Activated T-helper 1 cell treated with anti-CD3 and anti-CD28 coated beads, Interleukin-12 subunit alpha, Interleukin-12 subunit beta, Interleukin-2, Interleukin-4 antibody, amounts not matched to agents 30 ng/mL and 10 ng/mL and 1 ng/mL, durations not matched to agents 14 hours and 24 hours and 36 hours (primary cell): Measurements from ENCODE around the gene DHPS. TPM values are rescaled to one million over a fixed set of nuclear protein-coding genes. Genes with fewer than 3 reads are reported as not detected.

Experiments used
- DNase-seq: peaks from one replicate; pipeline ENCODE4 v3.0.0; 2021; ENCODE audit warnings: low spot score
- H3K27ac Mint-ChIP-seq: one replicate; pipeline ENCODE4 v1.8.0; 2021; ENCODE audit warnings: mild to moderate bottlenecking, mixed read lengths
- H3K27me3 Mint-ChIP-seq: one replicate; pipeline ENCODE4 v1.8.0; 2022; ENCODE audit warnings: mild to moderate bottlenecking, moderate library complexity, mixed read lengths; ENCODE audit not compliant: insufficient read depth
- H3K36me3 Mint-ChIP-seq: one replicate; pipeline ENCODE4 v1.8.0; 2021; ENCODE audit warnings: low read depth, mixed read lengths
- H3K4me1 Mint-ChIP-seq: one replicate; pipeline ENCODE4 v1.8.0; 2021; ENCODE audit warnings: low read depth, mixed read lengths
- H3K4me3 Mint-ChIP-seq: one replicate; pipeline ENCODE4 v1.8.0; 2021; ENCODE audit warnings: mild to moderate bottlenecking, moderate library complexity, mixed read lengths
- H3K9me3 Mint-ChIP-seq: one replicate; pipeline ENCODE4 v1.8.0; 2021; ENCODE audit warnings: mixed read lengths
- intact Hi-C: fragments of 100-400 bp; cut with micrococcal nuclease; formaldehyde crosslinking; loops from one replicate; pipeline ENCODE4 v1.15.1; 2024
- total RNA-seq: library from RNA; stranded (reverse); gene quantifications from 2 replicates; pipeline ENCODE4 v1.2.3, GENCODE V29; 2022

The DHPS gene
- total RNA-seq, 1 donor from 2014 or later: 144 TPM

DNA sequence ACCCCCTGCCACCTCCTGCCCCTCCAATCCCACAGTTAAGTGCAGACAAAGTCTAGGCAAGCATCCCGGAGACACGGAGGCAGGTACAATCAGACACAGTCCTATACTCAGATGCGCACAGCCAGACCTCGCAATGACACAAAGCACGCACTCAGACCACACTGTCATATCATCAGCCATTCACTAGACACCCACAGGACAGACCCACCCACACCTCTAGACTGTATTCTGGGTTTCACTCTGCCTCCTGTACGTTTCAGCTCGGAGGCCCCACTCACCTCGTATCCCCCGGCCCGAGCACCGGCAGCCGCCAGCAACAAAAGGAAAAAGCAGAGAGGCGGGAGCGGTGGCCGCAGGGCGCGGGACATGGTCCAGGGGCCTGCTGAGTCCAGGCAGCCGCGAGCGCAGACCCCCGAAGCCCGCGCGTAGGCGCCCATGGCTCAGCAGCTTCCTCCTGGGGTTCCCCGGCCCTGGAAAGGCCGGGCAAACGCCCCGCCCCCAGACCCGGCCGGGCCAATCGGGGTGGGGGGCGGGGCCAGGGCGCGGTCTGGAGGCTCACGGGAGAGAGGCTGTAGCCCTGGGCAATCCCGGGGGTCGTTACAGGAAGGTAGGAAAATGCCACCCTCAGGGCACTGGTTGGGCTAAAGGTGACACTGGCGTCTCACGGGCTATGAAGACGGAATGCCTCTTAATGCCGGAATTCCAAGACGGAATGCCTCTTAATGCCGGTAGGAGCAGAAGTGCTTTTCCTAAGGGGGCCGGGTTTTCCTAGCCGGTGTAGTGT lies 15.2 kb downstream of the DHPS start, which contains the start of the genes MAN2B1 and WDR83:
MAN2B1 (minus strand) TSS at position 478 of the 784 bp plus-strand sequence; CDS start at position 437, 41 bp downstream.
WDR83 (plus strand) TSS at position 543 of the 784 bp plus-strand sequence. CDS start 2,984 bp downstream, outside the sequence.
- no peaks in the 10 kb centered on the region for H3K27me3 Mint-ChIP-seq
- peak within 1 kb of the TSS; percentile 98 for H3K27ac Mint-ChIP-seq
- peak within 1 kb of the TSS; percentile 95 for H3K4me3 Mint-ChIP-seq
- intact Hi-C loops: loop anchor here (1.0 to 5.0 kb wide), 6 partner anchors 19 to 504 kb away; partner anchors contain the start of genes ZNF136 and ZNF443
- H3K9me3 Mint-ChIP-seq: no peaks in the 10 kb centered on the region
- peaks cover 47% of the 10 kb centered on the region for H3K4me1 Mint-ChIP-seq
- H3K36me3 Mint-ChIP-seq: peaks cover 31% of the 10 kb centered on the region
- DNase-seq: peak; percentile 77

DNA sequence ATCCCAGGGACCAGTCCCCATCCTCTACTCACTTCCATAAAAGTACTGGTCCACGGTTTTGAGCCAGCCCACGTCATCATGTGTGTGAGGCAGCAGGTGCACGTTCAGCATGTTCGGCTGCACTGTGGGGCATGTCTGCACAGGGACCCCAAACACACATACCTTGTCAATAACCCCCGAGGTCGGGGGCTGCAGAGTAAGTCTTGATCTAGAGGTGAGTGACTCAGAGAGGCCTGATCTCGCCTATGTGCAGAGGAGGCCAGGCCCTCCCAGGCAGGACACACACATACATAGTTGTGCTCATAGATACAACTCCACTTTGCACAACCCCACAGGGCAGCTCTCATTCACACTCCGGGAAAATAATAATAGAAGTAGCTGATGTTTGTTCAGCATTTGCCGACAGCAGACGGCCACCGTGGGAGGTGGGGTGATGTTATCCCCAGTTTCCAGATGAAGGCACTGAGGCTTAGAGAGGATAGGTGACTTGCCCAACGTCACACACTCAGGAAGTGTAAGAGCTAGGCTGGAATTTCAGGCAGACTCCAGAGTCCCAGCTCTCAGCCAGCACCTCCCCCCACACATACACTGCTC lies 15.9 kb downstream of the DHPS start:
- intact Hi-C loops: loop anchor here (1.0 to 5.0 kb wide), 6 partner anchors 18 to 503 kb away; partner anchors contain the start of genes ZNF136 and ZNF443
- Mint-ChIP-seq H3K27me3 (no peaks in the 10 kb centered on the region), H3K27ac (peak overlapping the region; percentile 98), H3K36me3 (peaks cover 35% of the 10 kb centered on the region), H3K9me3 (no peaks in the 10 kb centered on the region), H3K4me1 (peaks cover 47% of the 10 kb centered on the region), H3K4me3 (peak overlapping the region; percentile 95)
- no peak for DNase-seq

DNA sequence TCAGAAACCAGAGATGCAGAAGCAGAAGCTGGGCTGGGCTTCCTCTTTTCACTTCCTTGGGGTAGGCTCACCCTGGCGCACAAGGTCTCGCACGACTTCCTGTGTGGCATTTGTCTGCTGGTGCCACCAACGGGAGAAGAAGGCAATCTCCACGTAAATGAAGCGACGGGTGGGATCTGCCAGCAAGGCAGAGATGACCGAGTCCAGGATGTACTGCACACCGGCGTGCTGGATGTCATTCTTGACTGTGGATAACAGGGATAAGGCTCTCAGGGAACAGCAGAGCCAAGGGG lies 16.5 kb downstream of the DHPS start:
- H3K27ac Mint-ChIP-seq: peak overlapping the region; percentile 98
- H3K4me3 Mint-ChIP-seq: peak overlapping the region; percentile 95
- peak; percentile 47 for DNase-seq
- H3K4me1 Mint-ChIP-seq: peaks cover 47% of the 10 kb centered on the region
- no peaks in the 10 kb centered on the region for H3K9me3 Mint-ChIP-seq
- no peaks in the 10 kb centered on the region for H3K27me3 Mint-ChIP-seq
- peaks cover 36% of the 10 kb centered on the region for H3K36me3 Mint-ChIP-seq
- intact Hi-C loops: loop anchor here (5.0 kb wide), 2 partner anchors 223 to 503 kb away; partner anchors contain the start of genes ZNF136 and ZNF443

DNA sequence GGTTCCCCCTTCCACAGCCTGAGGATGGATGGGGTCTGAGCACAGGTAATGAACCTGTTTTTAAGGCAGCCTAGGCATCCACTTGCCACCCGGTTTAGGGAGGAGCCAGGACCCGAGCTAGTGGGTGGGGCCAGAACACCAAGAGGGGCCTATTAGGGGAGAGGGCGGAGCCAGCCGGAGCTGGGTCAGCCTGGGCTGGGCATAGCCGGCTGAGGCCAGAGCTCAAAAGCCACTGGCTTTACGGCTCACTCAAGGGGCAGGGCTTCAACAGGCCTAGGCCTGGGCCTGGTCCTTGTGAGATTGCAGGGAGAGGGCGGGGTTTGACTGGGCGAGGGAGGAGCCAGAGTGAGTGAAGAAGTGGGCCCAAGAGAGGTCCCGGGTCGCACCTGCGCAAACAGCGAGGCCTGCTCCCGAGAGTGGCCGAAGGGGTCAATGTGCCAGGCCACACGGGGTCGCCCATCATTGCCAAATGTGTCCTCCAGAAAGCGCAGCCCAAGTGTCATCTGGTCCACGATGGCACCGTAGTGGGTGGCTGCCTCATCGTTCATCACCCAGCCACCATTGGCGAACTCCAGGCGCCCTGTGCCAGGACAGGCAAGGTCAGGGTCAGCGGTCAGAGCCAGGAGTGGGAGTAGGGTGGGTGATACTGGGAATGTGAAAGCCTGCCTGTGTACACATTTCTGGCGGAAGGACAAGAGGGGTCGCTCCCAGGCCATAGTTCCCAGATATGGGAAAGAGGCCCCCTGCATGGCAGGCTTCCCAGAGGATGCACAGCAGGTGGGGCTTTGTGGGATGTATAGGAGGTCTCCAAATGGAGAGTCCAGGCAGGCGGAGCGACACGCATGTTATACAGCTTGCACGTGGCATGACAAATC lies 17.0 kb downstream of the DHPS start:
- Mint-ChIP-seq H3K4me3 (peak overlapping the region; percentile 95), H3K27me3 (no peaks in the 10 kb centered on the region), H3K27ac (peak overlapping the region; percentile 98), H3K9me3 (no peaks in the 10 kb centered on the region), H3K36me3 (peaks cover 40% of the 10 kb centered on the region), H3K4me1 (peaks cover 47% of the 10 kb centered on the region)
- intact Hi-C loops: loop anchor here (5.0 kb wide), 2 partner anchors 222 to 502 kb away; partner anchors contain the start of genes ZNF136 and ZNF443
- DNase-seq: no peak

DNA sequence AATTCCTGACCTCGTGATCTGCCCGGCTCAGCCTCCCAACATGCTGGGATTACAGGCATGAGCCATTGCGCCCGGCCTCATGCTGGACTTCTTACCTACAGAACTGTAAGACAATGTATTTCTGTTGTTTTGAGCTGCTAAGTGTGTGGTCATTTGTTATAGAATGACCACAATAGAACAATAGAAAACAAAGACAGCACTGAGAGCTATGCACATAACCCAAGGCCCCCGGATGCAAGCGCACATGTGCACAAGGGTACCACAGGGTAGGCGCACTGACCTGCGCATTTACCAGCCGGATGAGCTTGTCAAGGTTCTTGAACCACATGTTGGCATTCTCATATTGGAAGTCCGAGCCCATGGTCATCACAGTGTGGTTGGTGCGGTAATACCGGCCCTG lies 20.7 kb downstream of the DHPS start:
- intact Hi-C loops: no loop called here
- peaks cover 18% of the 10 kb centered on the region for H3K4me1 Mint-ChIP-seq
- no peaks in the 10 kb centered on the region for H3K9me3 Mint-ChIP-seq
- no peak overlapping the region for H3K27ac Mint-ChIP-seq
- no peak overlapping the region for H3K4me3 Mint-ChIP-seq
- DNase-seq: no peak
- peaks cover 41% of the 10 kb centered on the region for H3K36me3 Mint-ChIP-seq
- H3K27me3 Mint-ChIP-seq: no peaks in the 10 kb centered on the region

DNA sequence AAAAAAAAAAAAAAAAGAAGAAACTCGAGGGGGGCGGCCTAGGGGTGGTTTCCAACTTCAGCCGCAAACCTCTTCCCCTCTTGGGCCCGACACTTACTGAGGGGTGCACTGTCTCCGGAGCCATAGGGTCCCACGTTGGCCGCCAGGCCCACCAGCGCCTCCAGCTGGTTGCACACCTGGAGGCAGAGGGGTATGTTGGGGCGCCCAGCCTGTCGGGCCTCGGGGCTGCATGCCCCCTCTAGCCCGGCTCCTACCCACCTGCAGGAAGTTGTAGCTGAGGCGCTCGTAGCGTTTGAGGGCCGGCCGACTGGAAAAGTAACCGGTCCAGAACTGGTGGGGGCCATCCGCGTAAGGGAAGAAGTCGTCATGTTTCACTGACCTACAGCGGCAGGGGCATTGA lies 23.7 kb downstream of the DHPS start:
- H3K27ac Mint-ChIP-seq: no peak overlapping the region
- no peaks in the 10 kb centered on the region for H3K9me3 Mint-ChIP-seq
- intact Hi-C loops: no loop called here
- no peak overlapping the region for H3K4me3 Mint-ChIP-seq
- H3K36me3 Mint-ChIP-seq: peaks cover 33% of the 10 kb centered on the region
- H3K4me1 Mint-ChIP-seq: peaks cover 4% of the 10 kb centered on the region
- no peak for DNase-seq
- H3K27me3 Mint-ChIP-seq: no peaks in the 10 kb centered on the region

DNA sequence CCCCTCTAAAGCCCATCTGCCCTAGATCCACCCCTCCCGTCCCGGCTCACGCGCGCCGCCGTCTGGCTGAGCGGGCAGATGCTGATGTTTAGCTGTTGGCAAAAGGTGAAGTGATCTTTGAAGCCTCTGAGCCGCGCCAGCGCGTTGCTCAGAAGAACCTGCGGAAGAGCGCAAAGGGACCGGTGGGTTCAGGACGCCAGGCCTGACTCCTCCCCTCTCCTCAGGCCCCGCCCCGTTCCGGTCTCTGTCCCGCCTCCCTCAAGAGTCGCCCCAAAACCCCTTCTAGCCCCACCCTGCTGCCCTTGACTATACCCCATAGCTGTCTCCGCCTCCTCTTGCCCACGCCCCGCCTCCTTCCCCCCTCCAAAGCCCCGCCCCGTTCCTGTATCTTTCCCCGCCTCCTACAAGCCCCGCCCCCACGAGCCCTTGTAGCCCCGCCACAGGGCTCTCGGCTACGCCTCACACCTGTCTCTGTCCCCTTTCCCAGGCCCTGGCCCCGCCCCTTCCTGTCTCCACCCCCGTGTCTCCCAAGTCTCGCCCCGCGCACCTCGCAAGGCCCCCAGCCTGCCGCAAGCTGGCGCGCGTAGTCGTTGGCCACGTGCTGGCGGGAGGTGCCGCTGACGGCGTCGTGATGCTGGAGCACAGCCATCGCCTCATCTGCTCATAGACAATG lies 24.6 kb downstream of the DHPS start:
- peaks cover 34% of the 10 kb centered on the region for H3K36me3 Mint-ChIP-seq
- intact Hi-C loops: no loop called here
- H3K27me3 Mint-ChIP-seq: no peaks in the 10 kb centered on the region
- H3K4me1 Mint-ChIP-seq: peaks cover 4% of the 10 kb centered on the region
- no peak overlapping the region for H3K4me3 Mint-ChIP-seq
- no peak for DNase-seq
- H3K27ac Mint-ChIP-seq: no peak overlapping the region
- H3K9me3 Mint-ChIP-seq: no peaks in the 10 kb centered on the region

DNA sequence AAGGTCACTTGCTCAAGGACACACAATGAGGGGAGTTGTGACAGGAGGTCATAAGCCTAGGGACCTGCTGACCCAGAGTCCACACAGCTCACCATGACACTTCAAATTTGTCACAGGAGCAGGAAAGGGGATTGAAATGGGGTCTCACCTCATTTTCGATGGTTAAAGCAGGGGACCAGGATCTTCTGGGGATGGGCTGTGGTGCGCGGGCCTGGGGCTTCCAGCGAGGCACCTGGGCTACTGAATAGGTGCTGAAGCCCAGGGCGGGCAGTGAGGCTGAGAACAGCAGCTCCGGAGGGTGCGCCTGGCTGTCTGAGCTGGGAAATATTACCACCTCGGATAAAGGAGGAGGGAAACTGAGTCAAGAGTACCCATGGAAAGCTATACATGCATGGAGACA lies 26.1 kb downstream of the DHPS start:
- Mint-ChIP-seq H3K27ac (peak overlapping the region; percentile 27), H3K36me3 (peaks cover 32% of the 10 kb centered on the region), H3K4me1 (peaks cover 4% of the 10 kb centered on the region), H3K4me3 (no peak overlapping the region), H3K27me3 (no peaks in the 10 kb centered on the region), H3K9me3 (no peaks in the 10 kb centered on the region)
- DNase-seq: no peak
- intact Hi-C loops: no loop called here

DNA sequence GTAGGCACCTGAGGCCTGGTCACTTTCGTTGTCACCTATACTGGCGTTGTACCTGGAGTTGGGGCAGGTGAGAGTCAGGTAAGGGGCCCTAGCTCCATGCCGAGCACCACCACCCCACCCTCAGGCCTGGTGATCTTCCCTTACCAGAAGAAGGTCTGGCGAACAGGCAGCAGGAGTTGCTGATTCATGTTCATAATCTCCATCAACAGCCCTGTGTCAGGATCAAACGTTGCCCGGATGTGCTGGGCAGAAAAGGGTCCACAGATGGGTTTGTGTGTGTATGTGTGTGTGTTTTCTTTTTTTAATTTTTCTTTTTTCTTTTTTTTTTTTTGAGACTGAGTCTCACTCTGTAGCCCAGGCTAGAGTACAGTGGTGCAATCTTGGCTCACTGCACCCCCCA lies 29.5 kb downstream of the DHPS start:
- intact Hi-C loops: no loop called here
- Mint-ChIP-seq H3K27ac (no peak overlapping the region), H3K36me3 (peaks cover 30% of the 10 kb centered on the region), H3K9me3 (no peaks in the 10 kb centered on the region), H3K4me3 (no peak overlapping the region), H3K27me3 (no peaks in the 10 kb centered on the region), H3K4me1 (peaks cover 4% of the 10 kb centered on the region)
- no peak for DNase-seq

DNA sequence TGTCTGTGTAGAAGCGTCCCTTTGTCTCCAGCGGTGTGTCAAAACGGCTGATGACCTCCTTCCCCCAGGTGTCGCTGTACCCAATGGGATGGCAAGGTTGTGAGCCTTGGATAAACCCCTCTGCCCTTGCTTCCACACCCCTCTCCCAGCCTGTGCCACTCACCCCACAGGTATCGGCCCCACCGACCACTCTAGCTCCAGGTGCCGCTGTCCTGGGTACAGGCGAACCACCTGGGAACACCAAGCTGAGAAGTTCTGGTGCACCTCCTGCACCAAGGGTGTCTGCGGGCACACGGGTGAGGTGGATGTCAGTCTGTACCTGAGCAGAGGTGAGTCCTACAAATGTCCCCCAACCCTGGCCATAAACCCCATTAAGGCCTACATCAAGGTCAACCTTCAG lies 31.7 kb downstream of the DHPS start:
- Mint-ChIP-seq H3K9me3 (no peaks in the 10 kb centered on the region), H3K27ac (no peak overlapping the region), H3K36me3 (peaks cover 17% of the 10 kb centered on the region), H3K27me3 (no peaks in the 10 kb centered on the region), H3K4me1 (no peaks in the 10 kb centered on the region), H3K4me3 (no peak overlapping the region)
- intact Hi-C loops: no loop called here
- DNase-seq: no peak

DNA sequence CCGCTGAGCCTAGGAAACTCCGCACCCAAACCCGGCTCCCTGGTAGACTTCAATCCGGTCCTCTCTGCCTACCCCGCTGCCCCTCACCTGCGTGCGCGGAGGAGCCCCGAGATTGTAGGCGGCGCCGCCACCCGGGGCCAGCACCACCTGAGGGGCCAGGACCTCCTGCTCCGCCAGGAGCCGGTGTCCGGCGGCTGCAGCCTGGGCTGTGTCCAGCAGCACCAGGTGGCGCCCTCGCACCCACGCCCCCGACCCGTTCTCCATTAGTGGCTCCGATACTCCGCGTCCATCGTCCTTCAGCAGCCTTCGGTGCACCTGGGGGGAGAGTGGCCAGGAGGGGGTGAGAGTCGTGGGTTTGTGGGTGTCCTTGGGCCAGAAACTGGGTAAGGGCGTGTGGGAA lies 33.6 kb downstream of the DHPS start:
- intact Hi-C loops: no loop called here
- DNase-seq: no peak
- Mint-ChIP-seq H3K4me1 (no peaks in the 10 kb centered on the region), H3K4me3 (no peak overlapping the region), H3K9me3 (no peaks in the 10 kb centered on the region), H3K27ac (no peak overlapping the region), H3K36me3 (peaks cover 29% of the 10 kb centered on the region), H3K27me3 (no peaks in the 10 kb centered on the region)

DNA sequence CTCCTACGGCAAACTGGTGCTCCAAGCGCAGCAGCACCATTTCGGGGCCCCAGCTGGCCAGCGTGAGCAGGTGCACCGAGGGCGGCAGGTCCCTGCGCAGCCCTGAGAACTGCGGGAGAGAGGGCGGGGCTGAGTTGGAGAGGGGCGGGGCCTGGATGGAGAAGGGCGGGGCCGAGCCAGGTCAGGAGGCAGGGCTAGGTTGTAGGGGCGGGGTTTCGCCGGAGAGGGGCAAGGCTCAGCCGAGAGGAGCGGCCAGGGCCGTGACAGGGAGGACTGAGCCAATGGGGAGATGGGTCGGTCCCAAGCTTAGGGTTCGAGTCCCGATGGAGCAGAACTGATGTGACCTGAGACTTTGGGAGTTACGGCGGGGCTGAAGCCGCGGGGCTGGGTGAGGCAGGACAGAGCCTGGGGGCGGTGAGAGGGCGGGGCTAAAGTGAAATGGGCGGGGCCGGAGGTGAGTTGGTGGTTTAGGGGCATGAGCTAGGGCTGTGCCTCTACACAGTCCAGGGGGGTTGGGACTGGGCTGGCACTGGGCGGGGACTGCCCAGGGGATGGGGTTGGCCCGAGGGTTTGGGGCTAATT lies 34.1 kb downstream of the DHPS start:
- Mint-ChIP-seq H3K4me1 (no peaks in the 10 kb centered on the region), H3K4me3 (no peak overlapping the region), H3K27ac (no peak overlapping the region), H3K9me3 (no peaks in the 10 kb centered on the region), H3K36me3 (peaks cover 29% of the 10 kb centered on the region), H3K27me3 (no peaks in the 10 kb centered on the region)
- DNase-seq: no peak
- intact Hi-C loops: loop anchor here (1.0 kb wide), 1 partner anchor 19 kb away; the partner anchor contains the start of genes MAN2B1 and WDR83
